SU-DHL-6 (cell line): ENCODE data around the gene DMBX1.

ENCODE experiments used
- EZH2phosphoT487 ChIP-seq: fragments of 200-600 bp; sonication (generic), shearing (Covaris generic); conservative IDR thresholded peaks from 2 replicates; pipeline ENCODE4 v1.6.1; 2018; ENCODE audit warnings: mild to moderate bottlenecking, antibody characterized with exemption, low read length, moderate library complexity, mixed read lengths
- TF ChIP-seq, protein P1 (sequence below): fragments of 200-600 bp; sonication (generic); IDR thresholded peaks from one replicate; pipeline ENCODE4 v1.5.1; 2017; ENCODE audit warnings: antibody characterized with exemption, mild to moderate bottlenecking, low read length, moderate library complexity; ENCODE audit not compliant: insufficient read depth, poor library complexity, severe bottlenecking

DNA sequence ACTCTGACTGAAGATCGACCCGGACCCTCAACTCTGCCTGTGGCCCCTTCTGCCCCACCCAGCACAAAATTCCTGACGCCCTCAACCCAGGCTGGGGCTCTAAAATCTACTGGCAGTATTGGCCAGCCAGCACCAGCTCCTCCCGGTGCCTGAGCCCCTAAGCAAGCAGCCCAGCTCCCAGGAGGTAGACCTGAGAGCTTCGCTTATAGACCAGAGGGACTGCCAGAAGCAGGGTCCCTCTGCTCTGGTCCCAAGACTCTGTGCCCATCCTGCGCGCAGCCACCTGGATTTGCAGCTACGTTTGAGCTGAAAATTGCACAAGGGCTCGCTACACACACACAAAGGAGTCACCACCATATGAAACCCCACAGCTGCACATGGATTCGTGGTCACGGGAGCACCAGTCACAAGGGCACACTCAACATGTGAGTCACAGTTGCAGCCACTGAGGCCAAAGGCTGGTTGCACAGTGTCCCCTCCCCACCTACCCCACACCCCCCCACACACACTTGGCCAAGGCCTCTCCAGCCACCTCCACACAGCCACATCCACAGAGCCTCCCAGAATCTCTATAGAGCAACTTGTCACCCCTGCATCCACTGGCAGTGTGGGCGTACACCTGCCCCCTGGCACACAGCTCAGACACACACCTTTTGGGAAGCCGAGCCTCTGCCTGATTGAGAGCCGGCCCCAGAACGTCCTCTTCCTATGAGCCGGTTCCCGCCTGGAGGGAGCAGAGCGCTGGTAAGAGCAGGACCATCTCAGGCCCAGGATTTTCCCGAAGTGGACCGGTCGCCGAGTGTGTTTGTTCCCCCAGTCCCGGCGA lies 1.1 kb upstream of the DMBX1 start:
- TF ChIP-seq, protein P1, sequence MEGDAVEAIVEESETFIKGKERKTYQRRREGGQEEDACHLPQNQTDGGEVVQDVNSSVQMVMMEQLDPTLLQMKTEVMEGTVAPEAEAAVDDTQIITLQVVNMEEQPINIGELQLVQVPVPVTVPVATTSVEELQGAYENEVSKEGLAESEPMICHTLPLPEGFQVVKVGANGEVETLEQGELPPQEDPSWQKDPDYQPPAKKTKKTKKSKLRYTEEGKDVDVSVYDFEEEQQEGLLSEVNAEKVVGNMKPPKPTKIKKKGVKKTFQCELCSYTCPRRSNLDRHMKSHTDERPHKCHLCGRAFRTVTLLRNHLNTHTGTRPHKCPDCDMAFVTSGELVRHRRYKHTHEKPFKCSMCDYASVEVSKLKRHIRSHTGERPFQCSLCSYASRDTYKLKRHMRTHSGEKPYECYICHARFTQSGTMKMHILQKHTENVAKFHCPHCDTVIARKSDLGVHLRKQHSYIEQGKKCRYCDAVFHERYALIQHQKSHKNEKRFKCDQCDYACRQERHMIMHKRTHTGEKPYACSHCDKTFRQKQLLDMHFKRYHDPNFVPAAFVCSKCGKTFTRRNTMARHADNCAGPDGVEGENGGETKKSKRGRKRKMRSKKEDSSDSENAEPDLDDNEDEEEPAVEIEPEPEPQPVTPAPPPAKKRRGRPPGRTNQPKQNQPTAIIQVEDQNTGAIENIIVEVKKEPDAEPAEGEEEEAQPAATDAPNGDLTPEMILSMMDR = no peak
- no peak for TF ChIP-seq EZH2phosphoT487
